HepG2 (cell line): ENCODE results near the gene TUBB2B. TPM values are rescaled to one million over a fixed set of nuclear protein-coding genes. Genes with fewer than 3 reads are reported as not detected.

Source experiments
- CBX1 ChIP-seq: IDR thresholded peaks from one replicate; pipeline ENCODE4 v1.6.1; 2016; ENCODE audit warnings: antibody characterized with exemption, low read depth
- HNRNPH1 ChIP-seq: fragments of 200-400 bp; formaldehyde crosslinking; optimal IDR thresholded peaks from 2 replicates; pipeline ENCODE3; 2017; ENCODE audit warnings: mild to moderate bottlenecking, low read depth, low read length
- HNRNPUL1 ChIP-seq: fragments of 200-400 bp; formaldehyde crosslinking; IDR thresholded peaks from 2 replicates; pipeline ENCODE4 v1.6.1; 2017; ENCODE audit warnings: low read depth, mild to moderate bottlenecking, low read length, moderate library complexity
- RARA ChIP-seq: IDR thresholded peaks from 2 replicates; pipeline ENCODE4 v1.6.1; 2016; ENCODE audit warnings: missing genetic modification reagents, missing compliant biosample characterization
- RBM39 ChIP-seq: fragments of 200-400 bp; formaldehyde crosslinking; IDR thresholded peaks from one replicate; pipeline ENCODE4 v1.6.1; 2018; ENCODE audit warnings: antibody characterized with exemption, mild to moderate bottlenecking, low read depth, low read length; ENCODE audit not compliant: poor library complexity, severe bottlenecking
- SIX1 ChIP-seq: sonication (generic); formaldehyde crosslinking; IDR thresholded peaks from 2 replicates; pipeline ENCODE4 v1.4.0; 2020; ENCODE audit warnings: missing genetic modification reagents, borderline replicate concordance
- SPEN ChIP-seq: sonication (generic); formaldehyde crosslinking; IDR thresholded peaks from 2 replicates; pipeline ENCODE4 v1.5.1; 2020; ENCODE audit warnings: low read depth, mild to moderate bottlenecking, missing genetic modification reagents
- SRSF9 ChIP-seq: fragments of 200-400 bp; formaldehyde crosslinking; IDR thresholded peaks from 2 replicates; pipeline ENCODE4 v1.6.1; 2018; ENCODE audit warnings: borderline replicate concordance, mild to moderate bottlenecking, low read depth, low read length; ENCODE audit not compliant: insufficient read depth, poor library complexity, severe bottlenecking
- TBL1XR1 ChIP-seq: fragments of 150-350 bp; IDR thresholded peaks from 2 replicates; pipeline ENCODE4 v1.6.1; 2014; ENCODE audit warnings: borderline replicate concordance, low read length; ENCODE audit not compliant: partially characterized antibody
- ZNF318 ChIP-seq: sonication (generic); formaldehyde crosslinking; IDR thresholded peaks from 2 replicates; pipeline ENCODE4 v1.4.0; 2020; ENCODE audit warnings: mild to moderate bottlenecking, missing genetic modification reagents
- ZNF510 ChIP-seq: sonication (generic); formaldehyde crosslinking; IDR thresholded peaks from 2 replicates; pipeline ENCODE4 v1.4.0; 2020; ENCODE audit warnings: low read depth, mild to moderate bottlenecking, missing genetic modification reagents
- ZNF782 ChIP-seq: sonication (generic); formaldehyde crosslinking; IDR thresholded peaks from 2 replicates; pipeline ENCODE4 v1.4.0; 2020; ENCODE audit warnings: missing genetic modification reagents, mild to moderate bottlenecking, borderline replicate concordance
- polyA plus RNA-seq, 8 experiments: library from polyadenylated mRNA; depleted of rRNA in 3 of 8; stranded (reverse) in 7 of 8; unstranded in 1 of 8; fragments of >200 nt; fragmentation: Illumina TruSeq in 4 of 8; extraction: Trizol in 4 of 8; gene quantifications; 2 replicates each; pipeline versions ENCODE4 v1.2.1 to v1.2.3, GENCODE V29; 2011 to 2016; ENCODE audit warnings: low read depth in 4 of 8, missing spikeins in 1 of 8, mixed read lengths in 1 of 8; ENCODE audit not compliant: insufficient read depth in 1 of 8
- total RNA-seq, 5 experiments: library from RNA; depleted of rRNA; stranded (reverse); fragments of >200 nt; fragmentation: Illumina TruSeq; extraction: Trizol; gene quantifications; 2 replicates each; pipeline ENCODE4 v1.2.3, GENCODE V29; 2016; ENCODE audit warnings: low read depth in 1 of 5
- TF ChIP-seq, protein P1 (sequence below): sonication (generic); formaldehyde crosslinking; IDR thresholded peaks from 2 replicates; pipeline ENCODE4 v1.4.0; 2020; ENCODE audit warnings: missing genetic modification reagents
- TF ChIP-seq, protein P2 (sequence below): sonication (generic); formaldehyde crosslinking; IDR thresholded peaks from 2 replicates; pipeline ENCODE4 v1.9.0; 2022; ENCODE audit warnings: low read depth, missing genetic modification reagents

TUBB2B gene
- total and polyA plus RNA-seq, 2 of the 13 experiments (the other 11 are each of a cell fraction or from before 2014, with no cell fraction given), result 10.3 to 23.6 TPM

DNA sequence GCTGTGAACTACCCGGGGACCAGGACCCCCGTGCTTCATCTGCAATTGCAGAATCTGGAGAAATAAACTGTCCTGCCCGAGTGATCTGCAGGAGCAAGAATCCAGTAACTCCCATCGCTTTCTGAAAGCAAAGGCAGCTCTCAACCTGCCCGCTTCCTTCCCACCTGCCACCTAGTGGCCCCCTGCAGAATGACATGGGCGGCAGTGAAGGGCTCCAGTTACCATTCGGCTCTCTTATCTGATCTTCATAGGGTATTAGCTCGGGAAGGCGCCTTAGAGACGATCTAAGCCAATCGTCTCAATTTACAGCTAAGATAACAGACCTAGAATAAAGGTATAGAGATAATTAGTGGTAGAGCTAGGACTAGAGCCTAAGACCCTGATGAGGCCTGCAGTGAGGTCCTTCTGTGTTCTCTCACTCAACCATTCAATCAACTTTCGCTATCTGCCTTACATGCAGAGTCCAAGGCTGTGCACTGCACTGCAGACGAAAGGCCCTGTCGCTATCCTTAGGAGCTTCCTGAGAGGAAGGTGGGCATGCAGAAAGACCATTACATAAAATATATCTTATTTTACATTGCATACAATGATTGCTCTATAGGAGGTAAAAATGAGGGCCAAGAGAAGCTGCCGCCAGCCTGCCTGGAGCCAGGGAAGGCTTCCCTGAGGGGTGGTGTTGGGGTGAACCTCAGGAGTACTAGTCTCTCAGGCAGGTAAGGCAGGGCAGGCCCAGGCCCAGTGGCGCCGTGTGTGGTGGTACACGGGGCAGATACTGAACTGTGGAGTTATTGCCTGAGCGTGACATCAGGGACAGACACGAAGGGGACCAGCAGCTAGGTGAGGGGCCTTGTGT, 24.2 kb upstream of the TUBB2B start (continued):
- TF ChIP-seq, protein P1, sequence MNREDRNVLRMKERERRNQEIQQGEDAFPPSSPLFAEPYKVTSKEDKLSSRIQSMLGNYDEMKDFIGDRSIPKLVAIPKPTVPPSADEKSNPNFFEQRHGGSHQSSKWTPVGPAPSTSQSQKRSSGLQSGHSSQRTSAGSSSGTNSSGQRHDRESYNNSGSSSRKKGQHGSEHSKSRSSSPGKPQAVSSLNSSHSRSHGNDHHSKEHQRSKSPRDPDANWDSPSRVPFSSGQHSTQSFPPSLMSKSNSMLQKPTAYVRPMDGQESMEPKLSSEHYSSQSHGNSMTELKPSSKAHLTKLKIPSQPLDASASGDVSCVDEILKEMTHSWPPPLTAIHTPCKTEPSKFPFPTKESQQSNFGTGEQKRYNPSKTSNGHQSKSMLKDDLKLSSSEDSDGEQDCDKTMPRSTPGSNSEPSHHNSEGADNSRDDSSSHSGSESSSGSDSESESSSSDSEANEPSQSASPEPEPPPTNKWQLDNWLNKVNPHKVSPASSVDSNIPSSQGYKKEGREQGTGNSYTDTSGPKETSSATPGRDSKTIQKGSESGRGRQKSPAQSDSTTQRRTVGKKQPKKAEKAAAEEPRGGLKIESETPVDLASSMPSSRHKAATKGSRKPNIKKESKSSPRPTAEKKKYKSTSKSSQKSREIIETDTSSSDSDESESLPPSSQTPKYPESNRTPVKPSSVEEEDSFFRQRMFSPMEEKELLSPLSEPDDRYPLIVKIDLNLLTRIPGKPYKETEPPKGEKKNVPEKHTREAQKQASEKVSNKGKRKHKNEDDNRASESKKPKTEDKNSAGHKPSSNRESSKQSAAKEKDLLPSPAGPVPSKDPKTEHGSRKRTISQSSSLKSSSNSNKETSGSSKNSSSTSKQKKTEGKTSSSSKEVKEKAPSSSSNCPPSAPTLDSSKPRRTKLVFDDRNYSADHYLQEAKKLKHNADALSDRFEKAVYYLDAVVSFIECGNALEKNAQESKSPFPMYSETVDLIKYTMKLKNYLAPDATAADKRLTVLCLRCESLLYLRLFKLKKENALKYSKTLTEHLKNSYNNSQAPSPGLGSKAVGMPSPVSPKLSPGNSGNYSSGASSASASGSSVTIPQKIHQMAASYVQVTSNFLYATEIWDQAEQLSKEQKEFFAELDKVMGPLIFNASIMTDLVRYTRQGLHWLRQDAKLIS (CRISPR knock-in tag), result no peak
- TF ChIP-seq HNRNPH1, result no peak
- no peak for TF ChIP-seq HNRNPUL1
- peak; percentile 35; the same call in 1 of the 2 replicates for TF ChIP-seq SPEN (CRISPR knock-in tag)
- peak; percentile 93; the same call in 1 of the 2 replicates for TF ChIP-seq SIX1 (CRISPR knock-in tag)
- no peak for TF ChIP-seq ZNF318
- TF ChIP-seq SRSF9, result no peak
- no peak for TF ChIP-seq ZNF782 (CRISPR knock-in tag)
- TF ChIP-seq TBL1XR1, result peak; percentile 29
- TF ChIP-seq CBX1, result no peak
- TF ChIP-seq RBM39, result peak; percentile 34
- TF ChIP-seq RARA, result no peak
- TF ChIP-seq ZNF510 (CRISPR knock-in tag), result no peak
- TF ChIP-seq, protein P2, sequence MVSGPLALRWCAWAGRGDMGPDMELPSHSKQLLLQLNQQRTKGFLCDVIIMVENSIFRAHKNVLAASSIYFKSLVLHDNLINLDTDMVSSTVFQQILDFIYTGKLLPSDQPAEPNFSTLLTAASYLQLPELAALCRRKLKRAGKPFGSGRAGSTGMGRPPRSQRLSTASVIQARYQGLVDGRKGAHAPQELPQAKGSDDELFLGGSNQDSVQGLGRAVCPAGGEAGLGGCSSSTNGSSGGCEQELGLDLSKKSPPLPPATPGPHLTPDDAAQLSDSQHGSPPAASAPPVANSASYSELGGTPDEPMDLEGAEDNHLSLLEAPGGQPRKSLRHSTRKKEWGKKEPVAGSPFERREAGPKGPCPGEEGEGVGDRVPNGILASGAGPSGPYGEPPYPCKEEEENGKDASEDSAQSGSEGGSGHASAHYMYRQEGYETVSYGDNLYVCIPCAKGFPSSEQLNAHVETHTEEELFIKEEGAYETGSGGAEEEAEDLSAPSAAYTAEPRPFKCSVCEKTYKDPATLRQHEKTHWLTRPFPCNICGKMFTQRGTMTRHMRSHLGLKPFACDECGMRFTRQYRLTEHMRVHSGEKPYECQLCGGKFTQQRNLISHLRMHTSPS, result no peak
